HL-60/S4 (cell line): ENCODE results near the gene SLC45A2.

Experiments
- in situ Hi-C: fragments of 300-500 bp; cut with MboI; formaldehyde crosslinking; loops from 2 replicates; pipeline ENCODE4 v1.14.3; 2022; ENCODE audit warnings: low sequenced_read_pairs

Gene SLC45A2

GRCh38 chr5:34007621-34008600 lies 23.4 kb upstream of the SLC45A2 start, which contains the start of gene AMACR:
TSS of gene AMACR (minus strand) at chr5:34008050. CDS start at chr5:34008019, 31 bp downstream.
- in situ Hi-C loops: no loop called here

- in situ Hi-C loops: no loop called here
Measured at GRCh38 chr5:34007201-34007620, 22.7 kb upstream of the SLC45A2 start.

GRCh38 chr5:34005681-34006080 lies 21.2 kb upstream of the SLC45A2 start:
- in situ Hi-C loops: no loop called here

DNA sequence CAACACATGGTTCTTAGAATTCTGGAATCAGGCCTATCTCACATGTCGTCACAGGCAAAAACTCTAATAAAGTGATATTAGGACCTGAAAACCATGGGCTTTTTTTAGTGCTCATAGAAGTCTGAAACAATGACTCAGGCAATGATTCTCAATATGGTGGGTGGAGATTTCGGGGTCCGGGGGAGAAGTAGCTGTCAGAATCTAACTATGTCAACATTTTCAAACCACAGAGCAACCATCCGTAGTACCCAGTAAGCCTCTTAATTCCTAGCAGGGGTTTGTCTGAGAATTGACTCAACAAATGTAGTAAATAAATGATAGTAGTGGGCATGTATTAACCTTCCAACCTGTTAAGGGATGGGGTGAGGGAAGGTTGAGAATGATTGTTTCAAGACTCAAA lies 20.7 kb upstream of the SLC45A2 start:
- in situ Hi-C loops: no loop called here

DNA sequence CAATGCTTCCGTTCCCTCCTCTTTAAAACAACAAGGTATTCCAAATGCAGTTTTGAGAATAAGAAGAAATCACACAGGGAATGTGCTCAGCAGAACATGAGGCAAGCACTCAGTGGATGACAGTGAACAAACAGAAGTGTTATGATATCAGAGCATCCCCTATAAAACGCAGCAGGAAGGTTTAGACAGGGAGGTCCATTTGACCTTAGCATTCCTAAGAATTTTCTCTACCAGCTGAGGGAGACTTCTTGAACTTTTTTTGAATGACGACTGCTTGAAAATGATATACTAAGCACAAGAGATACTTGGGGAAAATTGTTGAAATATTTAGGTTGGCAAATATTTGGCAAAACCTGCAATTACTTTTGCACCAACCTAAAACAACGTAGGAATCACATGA lies 19.4 kb upstream of the SLC45A2 start:
- in situ Hi-C loops: no loop called here

- in situ Hi-C loops: no loop called here
Measured at GRCh38 chr5:34002629-34003328, 18.3 kb upstream of the SLC45A2 start.

DNA sequence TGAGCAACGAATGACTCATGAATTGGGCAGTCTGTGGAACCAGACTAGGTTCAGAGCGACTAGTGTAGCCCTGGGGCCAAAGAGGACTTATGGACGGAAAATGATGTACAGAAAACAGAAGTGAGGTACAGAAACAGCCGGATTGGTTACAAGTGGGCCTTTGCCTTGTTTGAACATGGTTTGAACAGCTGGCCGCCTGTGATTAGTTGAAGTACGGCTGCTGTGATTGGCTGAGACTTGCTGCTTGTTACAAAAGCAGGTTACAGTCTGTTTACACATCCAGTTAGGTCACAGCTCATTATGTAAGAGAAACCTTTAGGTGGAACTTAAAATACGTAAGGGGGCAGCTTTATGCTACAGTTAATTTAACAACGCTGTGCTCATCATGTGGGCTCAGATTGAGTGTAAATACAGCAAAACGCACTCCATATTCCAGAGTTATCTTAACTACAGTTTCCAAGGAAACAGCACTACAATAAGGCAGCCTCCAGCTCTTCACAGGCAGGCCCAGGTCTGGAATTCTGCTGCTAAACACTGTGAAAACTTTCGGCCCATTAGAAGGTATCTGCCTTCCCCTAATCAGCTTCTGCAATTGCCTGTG lies 16.8 kb upstream of the SLC45A2 start:
- in situ Hi-C loops: no loop called here

DNA sequence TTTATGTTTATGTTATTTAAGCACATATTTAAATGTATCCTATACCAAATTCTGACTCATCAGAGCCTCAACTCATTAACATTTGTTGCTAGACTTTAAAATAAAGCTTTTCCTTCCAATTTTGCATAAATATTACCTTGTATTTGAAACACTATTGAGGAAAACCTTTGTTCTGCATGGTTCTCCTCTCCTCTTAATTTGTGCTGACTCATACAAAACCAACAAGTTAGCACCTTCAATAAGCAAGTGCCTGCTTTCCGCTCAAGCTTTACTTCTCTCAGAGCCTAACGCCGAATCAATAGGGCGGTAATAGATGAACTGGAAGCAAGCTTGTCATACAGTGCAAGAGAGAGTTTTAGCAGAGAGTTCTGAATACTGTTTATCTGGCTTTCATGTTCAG lies 15.5 kb upstream of the SLC45A2 start:
- in situ Hi-C loops: loop anchor here (25.0 kb wide), 1 partner anchor 462 kb away; no protein-coding TSS in a partner anchor

GRCh38 chr5:33997331-33997983 lies 13.0 kb upstream of the SLC45A2 start:
- in situ Hi-C loops: loop anchor here (25.0 kb wide), 1 partner anchor 465 kb away; no protein-coding TSS in a partner anchor

DNA sequence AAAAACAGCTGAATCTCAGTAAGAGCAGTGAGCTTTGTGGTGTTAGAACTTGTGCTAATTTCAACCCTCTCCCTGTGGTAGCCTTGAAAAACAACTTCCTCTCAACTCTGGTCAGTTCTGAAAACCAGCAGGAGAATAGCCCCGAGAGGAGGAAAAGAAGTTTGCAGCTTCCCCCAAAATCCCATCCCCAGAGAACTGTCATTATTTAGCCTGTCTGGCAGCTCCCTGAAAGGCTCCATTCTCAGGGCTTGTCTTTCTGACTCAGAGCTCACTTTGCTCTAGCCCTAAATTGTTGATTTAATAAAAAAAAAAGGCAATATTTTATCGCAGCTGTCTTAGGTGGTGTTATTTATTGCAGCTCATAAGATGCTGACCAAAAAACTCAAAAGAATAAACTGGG lies 11.4 kb upstream of the SLC45A2 start:
- in situ Hi-C loops: loop anchor here (25.0 kb wide), 1 partner anchor 466 kb away; no protein-coding TSS in a partner anchor

DNA sequence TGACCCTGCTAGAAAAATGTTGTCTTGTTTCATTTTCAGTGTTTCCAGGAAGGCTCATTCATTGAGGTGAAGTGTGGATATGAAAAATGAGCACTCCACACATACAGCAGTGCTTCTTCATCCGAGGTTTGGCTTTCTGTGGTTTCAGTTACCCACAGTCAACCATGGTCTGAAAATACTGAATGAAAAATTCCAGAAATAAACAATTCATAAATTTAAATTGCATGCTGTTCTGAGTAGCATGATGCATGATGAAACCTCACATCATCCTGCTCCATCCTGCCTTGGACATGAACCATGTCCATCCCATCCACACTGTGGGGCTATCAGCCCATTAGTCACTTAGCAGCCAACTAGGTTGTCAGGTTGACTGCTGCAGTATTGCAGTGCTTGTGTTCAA lies 10.4 kb upstream of the SLC45A2 start:
- in situ Hi-C loops: loop anchor here (25.0 kb wide), 1 partner anchor 467 kb away; no protein-coding TSS in a partner anchor

DNA sequence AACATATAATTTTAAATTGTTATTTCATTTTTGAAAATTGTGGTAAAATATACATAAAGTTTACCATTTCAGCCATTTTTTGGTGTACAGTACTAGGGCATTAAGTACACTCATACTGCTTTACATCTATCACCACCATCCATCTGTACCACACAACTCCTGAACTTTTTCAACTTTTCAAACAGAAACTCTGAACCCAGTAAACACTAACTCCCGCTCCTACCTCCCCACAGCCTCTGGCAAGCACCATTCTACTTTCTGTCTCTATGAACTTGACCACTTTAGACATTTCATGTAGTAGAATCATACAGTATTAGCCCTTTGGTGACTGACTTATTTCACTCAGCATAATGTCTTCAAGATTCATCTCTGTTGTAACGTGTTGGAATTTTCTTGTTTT lies 8.4 kb upstream of the SLC45A2 start:
- in situ Hi-C loops: loop anchor here (25.0 kb wide), 1 partner anchor 469 kb away; no protein-coding TSS in a partner anchor

DNA sequence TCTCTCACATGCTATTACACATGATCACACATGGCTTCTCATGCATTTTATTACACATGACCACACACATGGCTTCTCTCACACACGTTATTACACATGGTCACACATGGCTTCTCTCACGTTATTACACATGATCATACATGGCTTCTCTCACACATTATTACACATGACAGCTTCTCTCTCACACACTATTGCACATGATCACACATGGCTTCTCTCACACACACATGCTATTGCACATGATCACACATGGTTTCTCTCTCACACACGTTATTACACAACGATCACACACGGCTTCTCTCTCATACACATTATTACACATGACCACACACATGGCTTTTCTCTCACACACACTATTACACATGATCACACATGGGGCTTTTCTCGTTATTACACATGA lies 954 bp upstream of the SLC45A2 start:
- in situ Hi-C loops: loop anchor here (25.0 kb wide), 1 partner anchor 477 kb away; no protein-coding TSS in a partner anchor

- in situ Hi-C loops: loop anchor here (25.0 kb wide), 1 partner anchor 478 kb away; no protein-coding TSS in a partner anchor
Measured at GRCh38 chr5:33984178-33984577, 315 bp downstream of the SLC45A2 start.

GRCh38 chr5:33981408-33982162 lies 2.9 kb downstream of the SLC45A2 start:
- in situ Hi-C loops: loop anchor here (25.0 kb wide), 1 partner anchor 481 kb away; no protein-coding TSS in a partner anchor

DNA sequence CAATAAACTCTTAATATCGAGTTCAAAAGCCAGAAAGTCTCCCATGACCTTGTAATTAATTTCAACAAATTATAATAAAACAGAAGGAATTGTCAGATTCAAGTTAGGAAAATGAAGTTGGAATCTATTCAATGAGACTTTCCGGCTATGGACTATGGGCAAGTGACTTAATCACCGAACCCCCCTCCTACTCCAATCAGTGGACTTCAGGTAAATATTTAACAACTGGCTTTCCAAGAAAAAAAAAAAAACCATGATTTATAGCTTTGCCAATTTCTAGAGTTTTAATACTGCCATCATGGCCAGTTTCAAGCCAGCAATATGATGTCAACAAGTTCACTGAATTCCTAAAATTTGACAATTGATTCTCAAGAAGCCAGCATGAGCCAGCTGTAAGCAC lies 4.5 kb downstream of the SLC45A2 start:
- in situ Hi-C loops: loop anchor here (25.0 kb wide), 1 partner anchor 482 kb away; no protein-coding TSS in a partner anchor

DNA sequence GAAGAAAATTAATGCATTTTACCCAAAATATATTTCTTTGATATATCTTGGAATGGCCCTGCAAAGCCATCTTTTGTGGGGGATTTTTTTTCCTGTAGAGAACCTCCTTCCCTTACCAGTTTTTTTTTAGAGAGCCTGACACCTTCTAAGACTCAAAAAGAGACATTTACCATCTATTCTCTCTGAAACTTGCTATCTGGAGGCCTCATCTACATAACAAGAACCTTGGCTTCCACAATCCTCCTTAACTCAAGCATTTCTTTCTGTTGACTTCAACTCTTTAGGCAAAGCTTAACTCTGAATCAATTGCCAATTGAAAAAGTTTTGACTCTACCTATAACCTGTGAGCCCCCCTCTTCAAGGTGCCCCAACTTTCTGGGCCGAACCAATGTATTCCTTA lies 6.2 kb downstream of the SLC45A2 start:
- in situ Hi-C loops: loop anchor here (25.0 kb wide), 1 partner anchor 484 kb away; no protein-coding TSS in a partner anchor

- in situ Hi-C loops: loop anchor here (25.0 kb wide), 1 partner anchor 486 kb away; no protein-coding TSS in a partner anchor
Measured at GRCh38 chr5:33976307-33976706, 8.2 kb downstream of the SLC45A2 start.

DNA sequence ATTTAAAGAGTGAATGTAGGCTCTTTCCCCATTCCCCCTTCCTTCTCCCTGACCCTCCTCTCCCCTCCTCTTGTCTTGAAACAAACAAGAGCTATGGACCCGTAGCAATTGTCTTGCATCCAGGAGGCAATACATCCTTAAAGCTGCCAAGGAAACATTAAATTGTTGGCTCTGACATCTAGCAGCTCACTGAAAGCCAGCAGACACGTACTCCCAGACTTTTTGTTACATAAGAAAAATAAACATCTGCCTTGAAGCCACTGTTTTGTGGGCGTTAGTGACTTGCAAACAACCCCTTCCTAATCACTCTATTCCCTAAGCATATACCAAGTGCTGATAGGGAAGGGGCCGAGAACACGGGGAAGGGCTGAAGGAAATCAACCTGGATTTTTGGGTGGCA lies 8.6 kb downstream of the SLC45A2 start:
- in situ Hi-C loops: loop anchor here (25.0 kb wide), 1 partner anchor 486 kb away; no protein-coding TSS in a partner anchor
